ENCODE results near the gene RGS2. TPM values are rescaled to one million over a fixed set of nuclear protein-coding genes. Genes with fewer than 3 reads are reported as not detected.

Gene RGS2
- total RNA-seq, 4 donors from 2014 or later: 1.2 to 14.6 (median 5.8) TPM

GRCh38 chr1:192826791-192827546 lies 18.1 kb downstream of the RGS2 start:
- H3K27ac ChIP-seq: no peak overlapping the region
- in situ Hi-C loops (cut with MboI; ENCODE audit: low sequenced_read_pairs in 4 of 4): no loop called here
- no peak for DNase-seq

DNA sequence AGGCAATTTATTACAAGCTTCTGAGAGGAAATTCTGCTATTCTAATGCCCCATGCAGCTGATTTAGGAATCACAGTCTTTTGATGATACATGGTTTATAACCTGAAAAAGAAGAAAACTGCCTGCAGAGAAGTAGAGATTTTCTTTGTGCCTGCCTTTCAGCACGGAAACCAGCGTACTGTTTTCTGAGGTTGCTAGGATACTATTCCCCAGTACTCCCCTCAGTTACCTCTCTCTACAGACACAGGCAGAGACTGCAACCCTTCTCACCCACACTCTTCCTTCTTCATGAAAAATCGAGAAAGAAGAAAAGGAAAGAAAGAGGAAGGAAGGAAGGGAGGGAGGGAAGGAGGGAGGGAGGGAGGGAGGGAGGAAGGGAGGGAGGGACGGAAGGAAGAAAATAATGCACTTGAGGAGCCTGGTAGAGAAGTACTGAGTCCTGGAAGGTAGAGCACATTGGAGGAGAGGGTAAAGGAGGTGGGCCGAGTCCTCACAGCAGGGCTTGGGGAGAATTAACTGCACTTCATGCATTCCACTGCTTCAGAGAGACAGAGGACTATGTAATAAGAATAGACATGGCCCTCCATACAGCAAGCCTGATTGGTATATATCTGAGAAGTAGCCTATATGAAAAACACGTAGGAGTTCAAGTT lies 21.9 kb downstream of the RGS2 start:
- H3K36me3 ChIP-seq: no peaks in the 10 kb centered on the region
- ATAC-seq (no peak), DNase-seq (no peak)
- intact Hi-C loops (cut with DNase I; ENCODE audit: low total_unique reads) (no loop called here), in situ Hi-C loops (cut with MboI; ENCODE audit: low sequenced_read_pairs in 4 of 4) (no loop called here)
- H3K9me3 ChIP-seq: no peaks in the 10 kb centered on the region
- TF ChIP-seq POLR2A (IDR thresholded peaks at IDR 0.05) (no peak), CTCF (IDR thresholded peaks at IDR 0.05 in 4 of 5, conservative IDR thresholded peaks at IDR 0.05 in 1 of 5) (no peak)
- no peak overlapping the region for H3K4me3 ChIP-seq
- no peak overlapping the region for H3K27ac ChIP-seq
- no peaks in the 10 kb centered on the region for H3K27me3 ChIP-seq
- H3K4me1 ChIP-seq: no peaks in the 10 kb centered on the region

More at GRCh38 chr1:192826791-192827546, 18.1 kb downstream of the RGS2 start:
- intact Hi-C loops (cut with DNase I; ENCODE audit: low total_unique reads): no loop called here
- Histone ChIP-seq H3K4me3 (no peak overlapping the region), H3K9me3 (no peaks in the 10 kb centered on the region), H3K36me3 (no peaks in the 10 kb centered on the region), H3K4me1 (no peaks in the 10 kb centered on the region), H3K27me3 (no peaks in the 10 kb centered on the region)
- no peak for TF ChIP-seq POLR2A (IDR thresholded peaks at IDR 0.05)
- TF ChIP-seq CTCF (IDR thresholded peaks at IDR 0.05 in 4 of 5, conservative IDR thresholded peaks at IDR 0.05 in 1 of 5): no peak
- no peak for ATAC-seq

- Histone ChIP-seq H3K36me3 (no peaks in the 10 kb centered on the region), H3K4me3 (no peak overlapping the region), H3K9me3 (no peaks in the 10 kb centered on the region), H3K27ac (no peak overlapping the region), H3K4me1 (no peaks in the 10 kb centered on the region), H3K27me3 (no peaks in the 10 kb centered on the region)
- TF ChIP-seq POLR2A (IDR thresholded peaks at IDR 0.05): no peak
- no peak for TF ChIP-seq CTCF (IDR thresholded peaks at IDR 0.05 in 4 of 5, conservative IDR thresholded peaks at IDR 0.05 in 1 of 5)
- DNase-seq: no peak
- intact Hi-C loops (cut with DNase I; ENCODE audit: low total_unique reads) (no loop called here), in situ Hi-C loops (cut with MboI; ENCODE audit: low sequenced_read_pairs in 4 of 4) (no loop called here)
- no peak for ATAC-seq
These were observed 23.0 kb downstream of the RGS2 start for GRCh38 chr1:192831706-192832355.

DNA sequence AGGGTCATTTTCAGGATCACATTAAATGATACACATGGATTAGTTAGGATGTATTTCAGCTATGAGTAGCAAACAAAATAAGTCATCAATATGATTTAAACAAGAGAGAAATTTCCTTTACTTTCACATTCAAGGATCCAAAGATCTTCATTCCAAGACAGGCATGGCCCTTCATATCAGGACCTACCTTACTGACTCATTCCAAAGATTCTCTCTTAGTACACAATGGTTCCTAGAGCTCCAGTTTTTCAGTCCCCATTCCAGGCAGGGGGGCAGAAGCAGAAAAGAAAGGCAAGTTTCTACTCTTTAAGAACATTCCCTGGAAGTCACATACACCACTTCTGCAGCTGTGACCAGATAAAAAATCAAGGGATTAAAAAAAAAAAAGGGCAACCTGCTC lies 23.7 kb downstream of the RGS2 start:
- intact Hi-C loops (cut with DNase I; ENCODE audit: low total_unique reads) (no loop called here), in situ Hi-C loops (cut with MboI; ENCODE audit: low sequenced_read_pairs in 4 of 4) (no loop called here)
- TF ChIP-seq CTCF (IDR thresholded peaks at IDR 0.05 in 4 of 5, conservative IDR thresholded peaks at IDR 0.05 in 1 of 5): no peak
- TF ChIP-seq POLR2A (IDR thresholded peaks at IDR 0.05): no peak

More for the DNA sequence above, 23.7 kb downstream of the RGS2 start:
- Histone ChIP-seq H3K27ac (no peak overlapping the region), H3K4me3 (no peak overlapping the region), H3K4me1 (no peaks in the 10 kb centered on the region), H3K27me3 (no peaks in the 10 kb centered on the region), H3K9me3 (no peaks in the 10 kb centered on the region), H3K36me3 (no peaks in the 10 kb centered on the region)
- DNase-seq (no peak), ATAC-seq (no peak)
